ENCODE data around the gene DAB2IP.

Gene DAB2IP

GRCh38 chr9:121746866-121747265 is 95.4 kb downstream of the DAB2IP start:
- in situ Hi-C loops (cut with MboI; ENCODE audit: low pct_unique_long_range_greater_than_20kb, low sequenced_read_pairs): no loop called here
- no peak for DNase-seq

- DNase-seq: no peak
Measured at GRCh38 chr9:121748074-121748473, 96.6 kb downstream of the DAB2IP start.

GRCh38 chr9:121748727-121749423 is 97.4 kb downstream of the DAB2IP start:
- in situ Hi-C loops (cut with MboI; ENCODE audit: low pct_unique_long_range_greater_than_20kb, low sequenced_read_pairs): no loop called here
- no peak for DNase-seq

More at GRCh38 chr9:121748074-121748473, 96.6 kb downstream of the DAB2IP start:
- in situ Hi-C loops (cut with MboI; ENCODE audit: low pct_unique_long_range_greater_than_20kb, low sequenced_read_pairs): no loop called here

GRCh38 chr9:121749614-121750013 is 98.2 kb downstream of the DAB2IP start:
- DNase-seq: no peak
- in situ Hi-C loops (cut with MboI; ENCODE audit: low pct_unique_long_range_greater_than_20kb, low sequenced_read_pairs): no loop called here

- no peak for DNase-seq
- in situ Hi-C loops (cut with MboI; ENCODE audit: low pct_unique_long_range_greater_than_20kb, low sequenced_read_pairs): no loop called here
Measured at GRCh38 chr9:121750259-121750714, 98.9 kb downstream of the DAB2IP start.

- in situ Hi-C loops (cut with MboI; ENCODE audit: low pct_unique_long_range_greater_than_20kb, low sequenced_read_pairs): no loop called here
- no peak for DNase-seq
Measured at GRCh38 chr9:121750715-121751623, 99.5 kb downstream of the DAB2IP start.

- in situ Hi-C loops (cut with MboI; ENCODE audit: low pct_unique_long_range_greater_than_20kb, low sequenced_read_pairs): no loop called here
- no peak for DNase-seq
Measured at GRCh38 chr9:121751686-121752445, 100.4 kb downstream of the DAB2IP start.

- no peak for DNase-seq
- in situ Hi-C loops (cut with MboI; ENCODE audit: low pct_unique_long_range_greater_than_20kb, low sequenced_read_pairs): no loop called here
Measured at GRCh38 chr9:121752929-121753328, 101.5 kb downstream of the DAB2IP start.

GRCh38 chr9:121753802-121754654 is 102.6 kb downstream of the DAB2IP start:
- DNase-seq: no peak
- in situ Hi-C loops (cut with MboI; ENCODE audit: low pct_unique_long_range_greater_than_20kb, low sequenced_read_pairs): no loop called here

GRCh38 chr9:121754655-121755436 is 103.4 kb downstream of the DAB2IP start:
- in situ Hi-C loops (cut with MboI; ENCODE audit: low pct_unique_long_range_greater_than_20kb, low sequenced_read_pairs): no loop called here

GRCh38 chr9:121755581-121755980 is 104.1 kb downstream of the DAB2IP start:
- in situ Hi-C loops (cut with MboI; ENCODE audit: low pct_unique_long_range_greater_than_20kb, low sequenced_read_pairs): no loop called here
- DNase-seq: no peak

More at GRCh38 chr9:121754655-121755436, 103.4 kb downstream of the DAB2IP start:
- DNase-seq: no peak

GRCh38 chr9:121756474-121757280 is 105.2 kb downstream of the DAB2IP start:
- no peak for DNase-seq
- in situ Hi-C loops (cut with MboI; ENCODE audit: low pct_unique_long_range_greater_than_20kb, low sequenced_read_pairs): no loop called here

- no peak for DNase-seq
- in situ Hi-C loops (cut with MboI; ENCODE audit: low pct_unique_long_range_greater_than_20kb, low sequenced_read_pairs): no loop called here
Measured at GRCh38 chr9:121757281-121757585, 105.8 kb downstream of the DAB2IP start.

GRCh38 chr9:121758693-121759092 is 107.3 kb downstream of the DAB2IP start:
- in situ Hi-C loops (cut with MboI; ENCODE audit: low pct_unique_long_range_greater_than_20kb, low sequenced_read_pairs): no loop called here
- DNase-seq: no peak

GRCh38 chr9:121759996-121760395 is 108.6 kb downstream of the DAB2IP start:
- in situ Hi-C loops (cut with MboI; ENCODE audit: low pct_unique_long_range_greater_than_20kb, low sequenced_read_pairs): no loop called here
- DNase-seq: no peak

- DNase-seq: no peak
- in situ Hi-C loops (cut with MboI; ENCODE audit: low pct_unique_long_range_greater_than_20kb, low sequenced_read_pairs): no loop called here
Measured at GRCh38 chr9:121760571-121760970, 109.1 kb downstream of the DAB2IP start.

GRCh38 chr9:121763131-121763530 is 111.7 kb downstream of the DAB2IP start:
- no peak for DNase-seq
- in situ Hi-C loops (cut with MboI; ENCODE audit: low pct_unique_long_range_greater_than_20kb, low sequenced_read_pairs): no loop called here

Measured in KBM-7 (cell line).